GM19193 (cell line): ENCODE data around the gene PLA2G2E.

Source experiments
- POLR2A ChIP-seq: IDR thresholded peaks from 4 replicates; pipeline ENCODE4 v1.6.1; 2011; ENCODE audit not compliant: insufficient read depth, insufficient read length; ENCODE audit errors: extremely low read depth

Gene PLA2G2E

GRCh38 chr1:19942088-19942487, 18.7 kb upstream of the PLA2G2E start:
- TF ChIP-seq POLR2A = no peak

GRCh38 chr1:19941206-19941568, 17.8 kb upstream of the PLA2G2E start:
- TF ChIP-seq POLR2A = no peak

GRCh38 chr1:19940486-19941205, 17.2 kb upstream of the PLA2G2E start:
- TF ChIP-seq POLR2A = no peak

GRCh38 chr1:19938472-19938871, 15.1 kb upstream of the PLA2G2E start:
- TF ChIP-seq POLR2A = no peak

- TF ChIP-seq POLR2A = no peak
Observed at GRCh38 chr1:19936061-19936750, 12.8 kb upstream of the PLA2G2E start.

GRCh38 chr1:19934336-19934735, 10.9 kb upstream of the PLA2G2E start:
- TF ChIP-seq POLR2A = no peak

GRCh38 chr1:19932866-19933265, 9.4 kb upstream of the PLA2G2E start:
- no peak for TF ChIP-seq POLR2A

- TF ChIP-seq POLR2A = no peak
Observed at GRCh38 chr1:19926296-19927129, 3.1 kb upstream of the PLA2G2E start.

- no peak for TF ChIP-seq POLR2A
Observed at GRCh38 chr1:19925342-19926070, 2.1 kb upstream of the PLA2G2E start.

GRCh38 chr1:19923953-19924346, 533 bp upstream of the PLA2G2E start:
- TF ChIP-seq POLR2A = no peak

GRCh38 chr1:19922015-19922688, 1.3 kb downstream of the PLA2G2E start:
- TF ChIP-seq POLR2A = no peak

GRCh38 chr1:19921310-19921709, 2.1 kb downstream of the PLA2G2E start:
- no peak for TF ChIP-seq POLR2A

GRCh38 chr1:19920132-19920710, 3.2 kb downstream of the PLA2G2E start:
- no peak for TF ChIP-seq POLR2A

- TF ChIP-seq POLR2A = no peak
Observed at GRCh38 chr1:19918057-19918456, 5.4 kb downstream of the PLA2G2E start.
